ENCODE measurements around the gene NAV1. TPM values are rescaled to one million over a fixed set of nuclear protein-coding genes. Genes with fewer than 3 reads are reported as not detected.
A peak's percentile ranks its signal among the peaks of the same experiment; 100 is the strongest.
"Not testable (repeated sequence)": the region's sequence is repeated elsewhere in the genome, so short reads cannot be mapped to it uniquely, and the experiment has no call there.

NAV1 gene
- total RNA-seq, 1 experiment from 2014 or later, result 17.7 TPM

- peak overlapping the region; percentile 28 for H3K4me3 ChIP-seq
- H3K9me3 ChIP-seq, result no peaks in the 10 kb centered on the region
- no peaks in the 10 kb centered on the region for H3K27me3 ChIP-seq
- DNase-seq, result peak; percentile 79
- H3K36me3 ChIP-seq, result peaks cover 5% of the 10 kb centered on the region
These were observed 26.2 kb downstream of the NAV1 start for GRCh38 chr1:201565024-201565730.

- no peaks in the 10 kb centered on the region for H3K9me3 ChIP-seq
- H3K27me3 ChIP-seq, result no peaks in the 10 kb centered on the region
- H3K36me3 ChIP-seq, result peaks cover 7% of the 10 kb centered on the region
- DNase-seq, result no peak
- peak overlapping the region; percentile 28 for H3K4me3 ChIP-seq
These were observed 27.0 kb downstream of the NAV1 start for GRCh38 chr1:201565771-201566528.

GRCh38 chr1:201566529-201566823, 27.5 kb downstream of the NAV1 start:
- no peak overlapping the region for H3K4me3 ChIP-seq
- peaks cover 7% of the 10 kb centered on the region for H3K36me3 ChIP-seq
- no peak for DNase-seq
- H3K9me3 ChIP-seq, result no peaks in the 10 kb centered on the region
- H3K27me3 ChIP-seq, result no peaks in the 10 kb centered on the region

- peaks cover 7% of the 10 kb centered on the region for H3K36me3 ChIP-seq
- no peak for DNase-seq
- H3K9me3 ChIP-seq, result no peaks in the 10 kb centered on the region
These were observed 28.2 kb downstream of the NAV1 start for GRCh38 chr1:201566933-201567801.

GRCh38 chr1:201568265-201568664, 29.3 kb downstream of the NAV1 start:
- DNase-seq, result no peak
- Histone ChIP-seq H3K27me3 (no peaks in the 10 kb centered on the region), H3K4me3 (no peak overlapping the region), H3K9me3 (no peaks in the 10 kb centered on the region), H3K36me3 (peaks cover 14% of the 10 kb centered on the region)

More at GRCh38 chr1:201566933-201567801, 28.2 kb downstream of the NAV1 start:
- no peak overlapping the region for H3K4me3 ChIP-seq
- H3K27me3 ChIP-seq, result no peaks in the 10 kb centered on the region

- peaks cover 20% of the 10 kb centered on the region for H3K36me3 ChIP-seq
- H3K4me3 ChIP-seq, result no peak overlapping the region
- no peak for DNase-seq
- H3K27me3 ChIP-seq, result no peaks in the 10 kb centered on the region
- H3K9me3 ChIP-seq, result no peaks in the 10 kb centered on the region
These were observed 29.9 kb downstream of the NAV1 start for GRCh38 chr1:201568859-201569294.

- Histone ChIP-seq H3K4me3 (no peak overlapping the region), H3K27me3 (no peaks in the 10 kb centered on the region), H3K36me3 (peaks cover 22% of the 10 kb centered on the region), H3K9me3 (no peaks in the 10 kb centered on the region)
- no peak for DNase-seq
These were observed 31.4 kb downstream of the NAV1 start for GRCh38 chr1:201570181-201570885.

- Histone ChIP-seq H3K4me3 (no peak overlapping the region), H3K36me3 (peaks cover 25% of the 10 kb centered on the region)
- DNase-seq, result no peak
These were observed 32.1 kb downstream of the NAV1 start for GRCh38 chr1:201570886-201571624.

GRCh38 chr1:201573030-201573429, 34.1 kb downstream of the NAV1 start:
- peaks cover 6% of the 10 kb centered on the region; the same call in 1 of the 2 replicates for H3K9me3 ChIP-seq
- DNase-seq, result no peak
- no peak overlapping the region for H3K4me3 ChIP-seq
- peaks cover 32% of the 10 kb centered on the region for H3K36me3 ChIP-seq
- H3K27me3 ChIP-seq, result no peaks in the 10 kb centered on the region

More at GRCh38 chr1:201570886-201571624, 32.1 kb downstream of the NAV1 start:
- H3K27me3 ChIP-seq, result no peaks in the 10 kb centered on the region
- H3K9me3 ChIP-seq, result no peaks in the 10 kb centered on the region

- Histone ChIP-seq H3K4me3 (no peak overlapping the region), H3K36me3 (peaks cover 37% of the 10 kb centered on the region), H3K9me3 (peaks cover 6% of the 10 kb centered on the region; the same call in 1 of the 2 replicates), H3K27me3 (no peaks in the 10 kb centered on the region)
- no peak for DNase-seq
These were observed 35.0 kb downstream of the NAV1 start for GRCh38 chr1:201573923-201574322.

GRCh38 chr1:201575912-201576311, 37.0 kb downstream of the NAV1 start:
- peaks cover 39% of the 10 kb centered on the region for H3K36me3 ChIP-seq

GRCh38 chr1:201576914-201577313, 38.0 kb downstream of the NAV1 start:
- Histone ChIP-seq H3K9me3 (peaks cover 6% of the 10 kb centered on the region; the same call in 1 of the 2 replicates), H3K4me3 (no peak overlapping the region), H3K27me3 (no peaks in the 10 kb centered on the region), H3K36me3 (peaks cover 39% of the 10 kb centered on the region)
- DNase-seq, result no peak

More at GRCh38 chr1:201575912-201576311, 37.0 kb downstream of the NAV1 start:
- no peak overlapping the region for H3K4me3 ChIP-seq
- no peak for DNase-seq
- H3K27me3 ChIP-seq, result no peaks in the 10 kb centered on the region
- H3K9me3 ChIP-seq, result peaks cover 6% of the 10 kb centered on the region; the same call in 1 of the 2 replicates

GRCh38 chr1:201578008-201578888, 39.3 kb downstream of the NAV1 start:
- no peak overlapping the region for H3K4me3 ChIP-seq
- H3K9me3 ChIP-seq, result peaks cover 6% of the 10 kb centered on the region; the same call in 1 of the 2 replicates
- no peaks in the 10 kb centered on the region for H3K27me3 ChIP-seq
- no peak for DNase-seq
- H3K36me3 ChIP-seq, result peaks cover 38% of the 10 kb centered on the region

- peaks cover 47% of the 10 kb centered on the region for H3K36me3 ChIP-seq
- H3K9me3 ChIP-seq, DNase-seq, H3K4me3 ChIP-seq, H3K27me3 ChIP-seq: not testable (repeated sequence)
These were observed 42.4 kb downstream of the NAV1 start for GRCh38 chr1:201581371-201581770.

Data from MG63 (cell line).